Vagina (tissue), 2 donors: ENCODE results near the gene ELMO1. TPM values are rescaled to one million over a fixed set of nuclear protein-coding genes. Genes with fewer than 3 reads are reported as not detected.
A peak's percentile ranks its signal among the peaks of the same experiment; 100 is the strongest.

Experiments used
- DNase-seq, 2 donors: peaks; one replicate each; pipeline ENCODE4 v3.0.0-alpha.2; 2017; ENCODE audit errors: extremely low spot score in 2 of 2
- H3K27ac ChIP-seq: fragments of 200-600 bp; sonication (generic); one replicate; pipeline ENCODE4 v1.5.1; 2019
- H3K27me3 ChIP-seq: fragments of 200-600 bp; sonication (generic); one replicate; pipeline ENCODE4 v1.5.1; 2019
- H3K36me3 ChIP-seq, 2 donors: fragments of 200-600 bp; sonication (generic); one replicate each; pipeline ENCODE4 v1.5.1; 2017 to 2019
- H3K4me1 ChIP-seq: fragments of 200-600 bp; sonication (generic); one replicate; pipeline ENCODE4 v1.5.1; 2019
- H3K4me3 ChIP-seq, 2 donors: fragments of 200-600 bp; sonication (generic); 1 replicate in 1 of 2; 2 replicates in 1 of 2; pipeline ENCODE4 v1.5.1; 2016 to 2019
- H3K9me3 ChIP-seq: fragments of 200-600 bp; sonication (generic); one replicate; pipeline ENCODE4 v1.5.1; 2019
- POLR2A ChIP-seq, 2 donors: fragments of 450-650 bp; IDR thresholded peaks; one replicate each; pipeline ENCODE4 v1.6.1; 2017; ENCODE audit warnings: antibody characterized with exemption in 2 of 2, mild to moderate bottlenecking in 2 of 2, moderate library complexity in 2 of 2
- POLR2AphosphoS5 ChIP-seq, 2 donors: sonication (generic); formaldehyde crosslinking; IDR thresholded peaks; one replicate each; pipeline ENCODE4 v1.9.0; 2017; ENCODE audit warnings: antibody characterized with exemption in 2 of 2, mild to moderate bottlenecking in 2 of 2, low read depth in 1 of 2; ENCODE audit not compliant: insufficient read depth in 1 of 2
- intact Hi-C: fragments of 100-400 bp; cut with DNase I; formaldehyde crosslinking; loops from one replicate; pipeline ENCODE4 v1.15.1; 2023
- total RNA-seq: library from RNA; depleted of rRNA; stranded (reverse); fragments of >200 nt; gene quantifications from one replicate; pipeline ENCODE4 v1.2.3, GENCODE V29; 2016
- TF ChIP-seq, protein P1 (sequence below), 3 experiments: fragments of 450-650 bp in 2 of 3; fragments of 200-600 bp in 1 of 3; sonication (generic) in 1 of 3; IDR thresholded peaks; one replicate each; pipeline ENCODE4 v1.5.1; 2017 to 2019; ENCODE audit warnings: antibody characterized with exemption in 3 of 3, mild to moderate bottlenecking in 2 of 3, moderate library complexity in 2 of 3

ELMO1 gene
- total RNA-seq, 1 donor from 2014 or later = 74.4 TPM

DNA sequence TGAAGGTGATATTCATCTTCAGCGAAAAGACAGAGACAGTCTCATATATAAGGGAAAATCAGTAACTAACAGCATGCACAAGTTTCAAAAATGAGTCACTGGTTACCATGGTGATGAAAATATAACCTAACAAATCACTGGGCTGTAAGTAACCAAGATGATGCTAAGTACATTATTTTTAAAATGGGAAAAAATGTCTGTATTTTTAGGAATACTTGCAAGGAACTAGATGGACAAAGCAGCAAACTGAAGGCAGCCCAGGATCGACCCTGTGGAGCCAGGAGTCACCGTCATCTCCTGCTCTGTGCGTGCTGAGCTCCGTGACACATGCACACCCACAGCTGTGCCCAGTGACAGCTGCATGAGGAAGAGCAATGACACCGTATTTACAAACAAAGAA lies 137.3 kb downstream of the ELMO1 start:
- intact Hi-C loops = no loop called here
- Histone ChIP-seq H3K9me3 (no peaks in the 10 kb centered on the region), H3K27ac (no peak overlapping the region), H3K4me3 (no peak overlapping the region), H3K4me1 (no peaks in the 10 kb centered on the region), H3K27me3 (no peaks in the 10 kb centered on the region), H3K36me3 (no peaks in the 10 kb centered on the region)
- DNase-seq = no peak
- no peak for TF ChIP-seq POLR2A (IDR thresholded peaks at IDR 0.05)
- TF ChIP-seq, protein P1, sequence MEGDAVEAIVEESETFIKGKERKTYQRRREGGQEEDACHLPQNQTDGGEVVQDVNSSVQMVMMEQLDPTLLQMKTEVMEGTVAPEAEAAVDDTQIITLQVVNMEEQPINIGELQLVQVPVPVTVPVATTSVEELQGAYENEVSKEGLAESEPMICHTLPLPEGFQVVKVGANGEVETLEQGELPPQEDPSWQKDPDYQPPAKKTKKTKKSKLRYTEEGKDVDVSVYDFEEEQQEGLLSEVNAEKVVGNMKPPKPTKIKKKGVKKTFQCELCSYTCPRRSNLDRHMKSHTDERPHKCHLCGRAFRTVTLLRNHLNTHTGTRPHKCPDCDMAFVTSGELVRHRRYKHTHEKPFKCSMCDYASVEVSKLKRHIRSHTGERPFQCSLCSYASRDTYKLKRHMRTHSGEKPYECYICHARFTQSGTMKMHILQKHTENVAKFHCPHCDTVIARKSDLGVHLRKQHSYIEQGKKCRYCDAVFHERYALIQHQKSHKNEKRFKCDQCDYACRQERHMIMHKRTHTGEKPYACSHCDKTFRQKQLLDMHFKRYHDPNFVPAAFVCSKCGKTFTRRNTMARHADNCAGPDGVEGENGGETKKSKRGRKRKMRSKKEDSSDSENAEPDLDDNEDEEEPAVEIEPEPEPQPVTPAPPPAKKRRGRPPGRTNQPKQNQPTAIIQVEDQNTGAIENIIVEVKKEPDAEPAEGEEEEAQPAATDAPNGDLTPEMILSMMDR (IDR thresholded peaks at IDR 0.05) = no peak
- no peak for TF ChIP-seq POLR2AphosphoS5 (IDR thresholded peaks at IDR 0.05; ENCODE audit: insufficient read depth in 1 of 2, low read depth in 1 of 2)

DNA sequence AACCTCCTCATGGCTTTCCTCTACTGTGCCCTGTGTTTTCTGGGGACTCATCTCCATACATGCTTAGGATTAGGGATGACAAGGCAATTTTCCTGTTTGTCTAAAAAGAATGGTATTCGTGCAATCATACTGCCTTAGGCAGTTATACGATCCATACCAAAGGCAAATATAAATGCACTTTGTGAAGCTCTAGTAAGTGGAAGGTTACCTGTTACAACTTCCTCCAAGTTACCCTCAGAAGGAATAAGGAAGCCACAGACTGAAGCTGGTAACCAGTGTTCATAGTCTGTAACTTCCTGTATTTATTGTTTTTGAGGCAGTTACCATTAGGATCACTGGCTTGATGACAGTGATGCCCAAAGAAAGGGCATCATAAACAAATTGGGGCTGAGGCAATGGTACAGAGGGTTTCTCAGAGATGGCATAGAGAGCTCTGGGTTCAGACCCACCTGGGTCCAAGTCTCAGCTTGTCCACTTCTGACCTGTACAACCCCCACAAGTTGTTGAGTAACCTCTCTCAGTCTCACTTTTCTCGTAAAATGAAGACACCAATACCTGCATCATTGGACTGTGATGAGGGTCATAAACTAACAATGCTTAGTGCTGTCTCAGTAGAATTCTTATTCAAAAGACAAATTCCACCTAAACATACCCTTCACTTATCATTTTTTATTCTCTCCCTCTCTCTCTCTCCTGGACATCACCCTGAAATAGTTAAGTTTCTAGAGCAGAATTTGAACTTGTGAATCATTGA lies 138.2 kb downstream of the ELMO1 start:
- H3K4me3 ChIP-seq = no peak overlapping the region
- TF ChIP-seq, protein P1 (IDR thresholded peaks at IDR 0.05) = no peak
- TF ChIP-seq POLR2AphosphoS5 (IDR thresholded peaks at IDR 0.05; ENCODE audit: insufficient read depth in 1 of 2, low read depth in 1 of 2) (no peak), POLR2A (IDR thresholded peaks at IDR 0.05) (no peak)
- no peaks in the 10 kb centered on the region for H3K27me3 ChIP-seq
- H3K36me3 ChIP-seq = no peaks in the 10 kb centered on the region
- DNase-seq = no peak
- intact Hi-C loops = no loop called here
- no peak overlapping the region for H3K27ac ChIP-seq
- H3K9me3 ChIP-seq = no peaks in the 10 kb centered on the region
- no peaks in the 10 kb centered on the region for H3K4me1 ChIP-seq

DNA sequence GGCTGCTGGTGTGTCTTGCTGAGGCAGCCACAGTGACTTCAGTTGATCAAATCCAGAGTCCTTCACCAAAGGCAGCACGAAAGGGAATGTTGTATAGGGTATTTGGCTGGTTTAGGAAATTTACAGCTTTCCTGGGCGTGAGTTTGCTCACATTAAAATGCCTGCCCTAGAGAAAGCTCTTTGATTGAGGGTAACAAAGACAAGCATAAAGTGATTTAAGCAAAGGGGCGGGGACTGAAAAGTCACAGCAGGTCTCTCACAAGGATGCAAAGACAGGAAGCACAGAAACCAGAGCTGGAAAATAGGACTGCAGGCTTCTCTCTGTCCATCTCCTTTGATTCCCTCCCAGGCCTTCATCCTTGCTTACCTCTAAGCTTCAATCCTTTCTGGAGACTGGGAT lies 139.2 kb downstream of the ELMO1 start:
- H3K27ac ChIP-seq = no peak overlapping the region
- no peaks in the 10 kb centered on the region for H3K36me3 ChIP-seq
- no peaks in the 10 kb centered on the region for H3K27me3 ChIP-seq
- intact Hi-C loops = no loop called here
- no peaks in the 10 kb centered on the region for H3K9me3 ChIP-seq
- TF ChIP-seq, protein P1 (IDR thresholded peaks at IDR 0.05) = no peak
- TF ChIP-seq POLR2AphosphoS5 (IDR thresholded peaks at IDR 0.05; ENCODE audit: insufficient read depth in 1 of 2, low read depth in 1 of 2) (no peak), POLR2A (IDR thresholded peaks at IDR 0.05) (no peak)
- DNase-seq = no peak
- H3K4me3 ChIP-seq = no peak overlapping the region
- H3K4me1 ChIP-seq = no peaks in the 10 kb centered on the region

DNA sequence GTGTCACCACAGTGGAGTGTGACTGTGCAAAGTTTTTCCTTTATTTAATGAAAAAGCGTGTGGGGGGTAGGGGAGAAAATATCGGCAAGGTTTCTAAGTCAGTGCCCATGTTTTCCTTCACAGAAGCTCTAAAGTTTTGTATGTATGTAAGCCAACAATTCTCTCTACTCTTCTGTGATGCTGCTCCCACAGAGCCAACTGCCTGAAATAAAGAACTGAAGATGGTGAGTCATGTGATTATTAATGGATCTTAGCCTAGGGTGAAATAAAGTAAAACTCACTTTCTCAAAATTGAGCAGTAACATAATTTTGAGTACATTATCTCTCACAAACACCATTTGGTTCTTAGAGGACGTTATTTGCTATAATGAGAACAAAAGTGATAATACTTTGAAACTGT lies 143.7 kb downstream of the ELMO1 start:
- Histone ChIP-seq H3K4me1 (peaks cover 9% of the 10 kb centered on the region), H3K27me3 (no peaks in the 10 kb centered on the region), H3K9me3 (no peaks in the 10 kb centered on the region), H3K36me3 (no peaks in the 10 kb centered on the region), H3K4me3 (no peak overlapping the region), H3K27ac (no peak overlapping the region)
- DNase-seq = no peak
- intact Hi-C loops = no loop called here
- TF ChIP-seq POLR2A (IDR thresholded peaks at IDR 0.05) (no peak), POLR2AphosphoS5 (IDR thresholded peaks at IDR 0.05; ENCODE audit: insufficient read depth in 1 of 2, low read depth in 1 of 2) (no peak)
- TF ChIP-seq, protein P1 (IDR thresholded peaks at IDR 0.05) = no peak

GRCh38 chr7:37297546-37297945 lies 151.1 kb downstream of the ELMO1 start:
- Histone ChIP-seq H3K36me3 (no peaks in the 10 kb centered on the region), H3K4me3 (no peak overlapping the region), H3K27ac (no peak overlapping the region), H3K4me1 (no peaks in the 10 kb centered on the region), H3K27me3 (no peaks in the 10 kb centered on the region), H3K9me3 (no peaks in the 10 kb centered on the region)
- intact Hi-C loops = no loop called here
- TF ChIP-seq, protein P1 (IDR thresholded peaks at IDR 0.05) = no peak
- TF ChIP-seq POLR2AphosphoS5 (IDR thresholded peaks at IDR 0.05; ENCODE audit: insufficient read depth in 1 of 2, low read depth in 1 of 2) (peak in 1 of 2 donors; percentile 70), POLR2A (IDR thresholded peaks at IDR 0.05) (no peak)
- DNase-seq = no peak
